HL-60 (cell line): ENCODE measurements around the gene UTF1.

Source experiments
- DNase-seq, 2 experiments: peaks; one replicate each; pipeline ENCODE4 v3.0.0-alpha.2; 2010 to 2020; ENCODE audit warnings: low read depth in 1 of 2, low spot score in 1 of 2
- H3K27ac ChIP-seq: fragments of 250-450 bp; sonication (Bioruptor Pico); replicated peaks from 2 replicates; pipeline ENCODE4 v1.5.1; 2020; ENCODE audit warnings: mild to moderate bottlenecking, moderate library complexity
- H3K27me3 ChIP-seq: fragments of 250-450 bp; sonication (Bioruptor Pico); 2 replicates; pipeline ENCODE4 v1.5.1; 2021; ENCODE audit warnings: mild to moderate bottlenecking, moderate library complexity; ENCODE audit not compliant: insufficient read depth, poor library complexity, severe bottlenecking
- H3K4me3 ChIP-seq: replicated peaks from 2 replicates; pipeline ENCODE4 v1.5.1; 2011; ENCODE audit warnings: mild to moderate bottlenecking, control low read depth, low read length; ENCODE audit not compliant: insufficient read depth
- CTCF ChIP-seq: IDR thresholded peaks from one replicate; pipeline ENCODE4 v1.5.1; 2011; ENCODE audit warnings: low read length, control low read depth, inconsistent platforms; ENCODE audit not compliant: insufficient read depth
- GABPA ChIP-seq: IDR thresholded peaks from 2 replicates; pipeline ENCODE4 v1.6.1; 2012; ENCODE audit warnings: low read depth
- POLR2AphosphoS5 ChIP-seq: IDR thresholded peaks from 2 replicates; pipeline ENCODE4 v1.6.1; 2012; ENCODE audit warnings: low read depth
- SPI1 ChIP-seq: IDR thresholded peaks from 2 replicates; pipeline ENCODE4 v1.6.1; 2012; ENCODE audit warnings: low read depth, mild to moderate bottlenecking, borderline replicate concordance
- TF ChIP-seq, protein P1 (sequence below): IDR thresholded peaks from 2 replicates; pipeline ENCODE4 v1.6.1; 2012; ENCODE audit warnings: low read depth; ENCODE audit not compliant: insufficient replicate concordance

The UTF1 gene

GRCh38 chr10:133249094-133249780 is 19.2 kb downstream of the UTF1 start:
- Histone ChIP-seq H3K27ac (no peak overlapping the region), H3K4me3 (no peak overlapping the region), H3K27me3 (peaks cover 4% of the 10 kb centered on the region)
- no peak for DNase-seq
- TF ChIP-seq, protein P1, sequence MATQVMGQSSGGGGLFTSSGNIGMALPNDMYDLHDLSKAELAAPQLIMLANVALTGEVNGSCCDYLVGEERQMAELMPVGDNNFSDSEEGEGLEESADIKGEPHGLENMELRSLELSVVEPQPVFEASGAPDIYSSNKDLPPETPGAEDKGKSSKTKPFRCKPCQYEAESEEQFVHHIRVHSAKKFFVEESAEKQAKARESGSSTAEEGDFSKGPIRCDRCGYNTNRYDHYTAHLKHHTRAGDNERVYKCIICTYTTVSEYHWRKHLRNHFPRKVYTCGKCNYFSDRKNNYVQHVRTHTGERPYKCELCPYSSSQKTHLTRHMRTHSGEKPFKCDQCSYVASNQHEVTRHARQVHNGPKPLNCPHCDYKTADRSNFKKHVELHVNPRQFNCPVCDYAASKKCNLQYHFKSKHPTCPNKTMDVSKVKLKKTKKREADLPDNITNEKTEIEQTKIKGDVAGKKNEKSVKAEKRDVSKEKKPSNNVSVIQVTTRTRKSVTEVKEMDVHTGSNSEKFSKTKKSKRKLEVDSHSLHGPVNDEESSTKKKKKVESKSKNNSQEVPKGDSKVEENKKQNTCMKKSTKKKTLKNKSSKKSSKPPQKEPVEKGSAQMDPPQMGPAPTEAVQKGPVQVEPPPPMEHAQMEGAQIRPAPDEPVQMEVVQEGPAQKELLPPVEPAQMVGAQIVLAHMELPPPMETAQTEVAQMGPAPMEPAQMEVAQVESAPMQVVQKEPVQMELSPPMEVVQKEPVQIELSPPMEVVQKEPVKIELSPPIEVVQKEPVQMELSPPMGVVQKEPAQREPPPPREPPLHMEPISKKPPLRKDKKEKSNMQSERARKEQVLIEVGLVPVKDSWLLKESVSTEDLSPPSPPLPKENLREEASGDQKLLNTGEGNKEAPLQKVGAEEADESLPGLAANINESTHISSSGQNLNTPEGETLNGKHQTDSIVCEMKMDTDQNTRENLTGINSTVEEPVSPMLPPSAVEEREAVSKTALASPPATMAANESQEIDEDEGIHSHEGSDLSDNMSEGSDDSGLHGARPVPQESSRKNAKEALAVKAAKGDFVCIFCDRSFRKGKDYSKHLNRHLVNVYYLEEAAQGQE = no peak

- no peak for TF ChIP-seq POLR2AphosphoS5
- TF ChIP-seq GABPA = no peak
- no peak for TF ChIP-seq CTCF
- TF ChIP-seq, protein P1 = no peak
- no peak for TF ChIP-seq SPI1
- Histone ChIP-seq H3K27ac (no peak overlapping the region), H3K4me3 (no peak overlapping the region), H3K27me3 (peaks cover 4% of the 10 kb centered on the region)
- no peak for DNase-seq
Observed at GRCh38 chr10:133249975-133250754, 20.1 kb downstream of the UTF1 start.

DNA sequence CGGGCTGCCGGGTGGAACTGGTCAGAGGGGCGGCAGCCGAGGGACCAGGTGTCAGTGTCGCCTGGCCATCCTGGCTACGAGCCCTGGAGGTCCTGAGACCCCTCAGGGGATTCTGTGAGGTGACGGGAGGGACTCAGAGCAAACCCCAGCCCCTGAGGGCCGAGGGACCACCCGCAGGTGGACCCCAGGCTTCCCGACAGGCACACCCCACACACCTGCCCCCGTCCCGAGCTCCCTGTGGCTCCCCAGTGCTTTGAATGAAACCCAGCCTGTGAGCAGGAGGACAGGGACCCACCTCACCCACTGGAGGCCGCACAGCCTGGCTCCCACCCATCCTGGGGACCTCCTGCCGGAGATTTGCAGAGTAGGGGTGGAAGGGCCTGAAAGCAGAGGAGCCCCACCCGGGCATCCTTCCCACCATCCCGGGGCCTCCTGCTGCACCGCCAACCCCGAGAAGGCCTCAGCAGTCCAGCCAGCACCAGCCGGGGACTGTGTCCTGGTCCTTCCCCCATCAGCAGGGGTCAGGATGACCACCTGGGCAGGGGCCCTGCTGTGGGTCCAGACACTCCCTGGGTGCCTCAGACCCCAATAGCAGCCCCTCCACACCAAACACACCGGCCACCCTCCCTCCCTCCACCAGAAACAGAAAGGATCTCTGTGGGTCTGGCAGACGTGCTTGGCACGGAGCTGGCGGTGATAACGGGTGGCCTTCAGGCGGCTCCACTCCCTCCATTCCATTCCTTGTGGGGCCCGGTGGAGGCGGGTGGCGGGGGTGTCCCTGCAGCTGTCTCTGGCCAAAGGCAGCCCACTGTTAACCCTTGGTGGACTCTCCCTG is 21.6 kb downstream of the UTF1 start:
- Histone ChIP-seq H3K4me3 (no peak overlapping the region), H3K27ac (no peak overlapping the region), H3K27me3 (peaks cover 4% of the 10 kb centered on the region)
- TF ChIP-seq, protein P1 = no peak
- TF ChIP-seq GABPA (no peak), CTCF (no peak), SPI1 (no peak), POLR2AphosphoS5 (no peak)
- DNase-seq = no peak
